AG04450 (cell line): Measurements from ENCODE around the gene DPF1. TPM values are rescaled to one million over a fixed set of nuclear protein-coding genes. Genes with fewer than 3 reads are reported as not detected.

ENCODE experiments used
- CTCF ChIA-PET: fragments of 300-600, 350-600 bp; formaldehyde crosslinking; extraction: SDS; loops from one replicate; lab custom pipeline; 2022; ENCODE audit warnings: antibody characterized with exemption, inconsistent platforms; lab: Charles Lee
- POLR2A ChIA-PET: fragments of 350-600 bp; formaldehyde crosslinking; extraction: SDS; loops from one replicate; lab custom pipeline; 2021; ENCODE audit warnings: antibody characterized with exemption, inconsistent platforms; lab: Yijun Ruan, JAX
- DNase-seq: peaks from one replicate; pipeline ENCODE4 v3.0.0-alpha.2; 2011; ENCODE audit warnings: low read depth, low spot score
- H3K27ac ChIP-seq: one replicate; pipeline ENCODE4 v1.5.1; 2012; ENCODE audit warnings: low read depth, low read length, control low read depth
- H3K27me3 ChIP-seq: one replicate; pipeline ENCODE4 v1.6.0; 2012; ENCODE audit warnings: low read length; ENCODE audit not compliant: control insufficient read depth, insufficient read depth
- H3K4me3 ChIP-seq: 2 replicates; pipeline ENCODE4 v1.5.1; 2011; ENCODE audit warnings: mild to moderate bottlenecking, low read depth, low read length, control low read depth
- H3K9me3 ChIP-seq: 2 replicates; pipeline ENCODE4 v1.5.1; 2012; ENCODE audit warnings: low read length; ENCODE audit not compliant: control insufficient read depth, insufficient read depth
- polyA plus RNA-seq: library from polyadenylated mRNA; depleted of rRNA; stranded (reverse); fragments of >200 nt; gene quantifications from 2 replicates; pipeline ENCODE4 v1.2.3, GENCODE V29; 2011
- TF ChIP-seq, protein P1 (sequence below): IDR thresholded peaks from 2 replicates; pipeline ENCODE4 v1.5.1; 2011; ENCODE audit warnings: low read depth, low read length, control low read depth, inconsistent platforms

DPF1 gene
- polyA plus RNA-seq, 1 experiment = 1.4 TPM

DNA sequence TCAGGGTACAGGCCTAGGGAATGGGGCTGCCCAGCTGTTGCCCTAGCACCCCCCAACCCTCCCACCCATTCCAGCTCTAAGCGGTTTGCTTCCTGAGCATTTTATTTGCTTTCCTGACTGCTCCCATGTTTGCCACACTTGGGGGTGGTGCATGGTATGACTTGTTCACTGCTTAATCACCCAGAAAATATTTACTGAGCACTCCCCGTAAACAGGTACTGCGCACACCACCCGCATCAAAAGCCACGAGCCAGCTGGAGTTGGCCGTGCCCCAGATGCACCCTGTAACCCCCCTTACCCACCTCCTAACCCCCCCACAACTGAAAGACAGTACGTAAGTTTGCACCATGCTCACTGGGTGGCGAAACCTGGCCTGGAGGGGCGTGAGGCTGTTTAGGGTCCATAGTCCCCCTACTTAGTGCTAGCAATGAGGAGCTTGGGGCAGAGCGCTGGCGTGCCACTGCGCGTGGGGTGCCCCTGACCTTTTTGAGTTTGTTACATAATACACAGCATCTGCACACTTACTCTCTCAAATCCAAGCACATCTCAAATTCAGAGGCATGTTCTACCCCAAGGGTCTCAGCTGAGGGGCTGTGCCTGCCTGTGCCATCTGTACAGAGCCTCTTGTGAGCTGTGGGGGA is 29.8 kb downstream of the DPF1 start:
- POLR2A ChIA-PET = interaction anchor here (0.6 kb wide), 1 partner anchor 120 kb away, joined by 7 read pairs; no protein-coding TSS in a partner anchor
- Histone ChIP-seq H3K9me3 (no peaks in the 10 kb centered on the region; the same call in 1 of the 2 replicates), H3K27ac (no peak overlapping the region), H3K27me3 (no peaks in the 10 kb centered on the region), H3K4me3 (no peak overlapping the region)
- CTCF ChIA-PET = no interaction called here
- DNase-seq = no peak
- TF ChIP-seq, protein P1, sequence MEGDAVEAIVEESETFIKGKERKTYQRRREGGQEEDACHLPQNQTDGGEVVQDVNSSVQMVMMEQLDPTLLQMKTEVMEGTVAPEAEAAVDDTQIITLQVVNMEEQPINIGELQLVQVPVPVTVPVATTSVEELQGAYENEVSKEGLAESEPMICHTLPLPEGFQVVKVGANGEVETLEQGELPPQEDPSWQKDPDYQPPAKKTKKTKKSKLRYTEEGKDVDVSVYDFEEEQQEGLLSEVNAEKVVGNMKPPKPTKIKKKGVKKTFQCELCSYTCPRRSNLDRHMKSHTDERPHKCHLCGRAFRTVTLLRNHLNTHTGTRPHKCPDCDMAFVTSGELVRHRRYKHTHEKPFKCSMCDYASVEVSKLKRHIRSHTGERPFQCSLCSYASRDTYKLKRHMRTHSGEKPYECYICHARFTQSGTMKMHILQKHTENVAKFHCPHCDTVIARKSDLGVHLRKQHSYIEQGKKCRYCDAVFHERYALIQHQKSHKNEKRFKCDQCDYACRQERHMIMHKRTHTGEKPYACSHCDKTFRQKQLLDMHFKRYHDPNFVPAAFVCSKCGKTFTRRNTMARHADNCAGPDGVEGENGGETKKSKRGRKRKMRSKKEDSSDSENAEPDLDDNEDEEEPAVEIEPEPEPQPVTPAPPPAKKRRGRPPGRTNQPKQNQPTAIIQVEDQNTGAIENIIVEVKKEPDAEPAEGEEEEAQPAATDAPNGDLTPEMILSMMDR = no peak

DNA sequence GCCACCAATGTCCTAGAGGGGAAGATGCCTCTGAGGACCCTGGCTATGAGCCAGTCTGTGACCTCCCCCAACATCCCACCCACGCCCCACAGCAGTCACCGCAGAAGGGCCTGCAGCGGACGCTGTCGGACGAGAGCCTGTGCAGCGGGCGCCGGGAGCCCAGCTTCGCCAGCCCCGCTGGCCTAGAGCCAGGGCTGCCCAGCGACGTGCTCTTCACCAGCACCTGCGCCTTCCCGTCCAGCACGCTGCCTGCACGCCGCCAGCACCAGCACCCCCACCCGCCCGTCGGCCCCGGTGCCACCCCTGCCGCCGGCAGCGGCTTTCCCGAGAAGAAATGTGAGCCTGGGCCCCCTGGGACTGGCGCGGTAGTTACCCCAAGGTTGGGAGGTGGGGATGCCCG is 30.6 kb downstream of the DPF1 start:
- Histone ChIP-seq H3K27ac (no peak overlapping the region), H3K9me3 (no peaks in the 10 kb centered on the region; the same call in 1 of the 2 replicates), H3K4me3 (no peak overlapping the region), H3K27me3 (no peaks in the 10 kb centered on the region)
- ChIA-PET CTCF (no interaction called here), POLR2A (no interaction called here)
- TF ChIP-seq, protein P1 = no peak
- DNase-seq = no peak

DNA sequence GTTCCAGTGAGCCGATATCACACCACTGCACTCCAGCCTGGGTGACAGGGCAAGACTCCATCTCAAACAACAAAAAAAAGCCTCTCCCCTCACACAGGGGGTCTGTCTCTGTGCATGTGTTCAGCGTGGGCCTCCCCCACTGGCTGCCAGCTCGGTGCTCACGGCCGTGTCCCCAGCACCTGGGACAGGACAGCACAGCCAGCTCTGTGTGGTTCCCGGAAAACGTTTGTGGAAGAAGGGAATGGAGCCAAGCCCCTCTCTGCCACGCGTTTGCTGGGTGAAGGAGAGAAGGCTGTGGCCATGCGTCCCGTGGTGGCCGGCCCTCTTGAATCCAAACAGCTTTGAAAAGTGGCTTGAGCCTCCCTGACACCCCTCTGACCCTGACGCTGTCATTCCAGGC is 32.3 kb downstream of the DPF1 start:
- Histone ChIP-seq H3K4me3 (no peak overlapping the region), H3K9me3 (no peaks in the 10 kb centered on the region; the same call in 1 of the 2 replicates), H3K27ac (no peak overlapping the region), H3K27me3 (no peaks in the 10 kb centered on the region)
- ChIA-PET CTCF (interaction anchor here (1.2 kb wide), 1 partner anchor 289 kb away, joined by 3 read pairs; no protein-coding TSS in a partner anchor), POLR2A (no interaction called here)
- no peak for DNase-seq
- TF ChIP-seq, protein P1 = no peak

DNA sequence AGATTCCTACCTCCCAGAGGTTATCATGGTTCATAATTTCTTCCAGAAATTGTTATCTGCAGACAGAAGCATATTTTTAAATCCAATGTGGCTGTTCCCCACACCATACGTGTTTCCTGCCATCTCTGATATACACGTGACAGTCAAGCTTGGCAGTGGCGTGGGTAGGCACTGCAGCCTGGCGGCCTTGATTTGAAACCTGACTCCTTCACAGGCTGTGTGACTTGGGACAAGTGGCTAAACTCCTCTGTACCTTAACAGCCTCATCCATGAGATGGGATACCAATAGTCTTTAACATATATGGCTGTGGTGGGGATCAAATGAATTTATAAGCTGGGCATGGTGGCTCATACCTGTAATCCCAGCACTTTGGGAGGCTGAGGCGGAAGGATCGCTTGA is 33.2 kb downstream of the DPF1 start:
- no peak overlapping the region for H3K27ac ChIP-seq
- H3K4me3 ChIP-seq = no peak overlapping the region
- CTCF ChIA-PET = interaction anchor here (1.2 kb wide), 1 partner anchor 288 kb away, joined by 3 read pairs; no protein-coding TSS in a partner anchor
- TF ChIP-seq, protein P1 = no peak
- no peaks in the 10 kb centered on the region for H3K27me3 ChIP-seq
- POLR2A ChIA-PET = no interaction called here
- H3K9me3 ChIP-seq = no peaks in the 10 kb centered on the region; the same call in 1 of the 2 replicates
- DNase-seq = no peak

DNA sequence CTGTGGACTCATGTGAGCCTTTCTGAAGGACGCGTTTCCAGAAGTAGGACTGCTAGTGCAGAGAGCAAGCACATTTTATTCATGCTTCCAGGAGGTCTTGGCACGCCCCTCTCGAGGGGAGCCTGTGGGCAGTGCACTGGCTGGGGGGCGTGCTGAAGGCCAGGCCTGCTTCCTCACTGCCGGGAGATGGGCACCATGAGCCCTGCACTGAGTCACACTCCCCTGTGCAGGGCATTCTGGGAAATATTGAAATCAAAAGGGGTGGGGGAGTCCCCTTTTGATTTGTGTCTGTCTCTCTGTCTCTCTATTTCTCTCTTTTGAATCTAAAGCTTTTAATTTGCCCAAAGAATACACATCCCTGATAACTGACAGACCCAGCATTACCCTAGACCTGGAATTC is 34.0 kb downstream of the DPF1 start:
- H3K27ac ChIP-seq = no peak overlapping the region
- CTCF ChIA-PET = no interaction called here
- DNase-seq = no peak

More for the DNA sequence above, 34.0 kb downstream of the DPF1 start:
- no peak overlapping the region for H3K4me3 ChIP-seq
- POLR2A ChIA-PET = no interaction called here
- no peaks in the 10 kb centered on the region; the same call in 1 of the 2 replicates for H3K9me3 ChIP-seq
- no peaks in the 10 kb centered on the region for H3K27me3 ChIP-seq
- TF ChIP-seq, protein P1 = no peak
